Stimulated activated CD4-positive, alpha-beta T cell treated with anti-CD3 and anti-CD28 coated beads, Interleukin-15, amount 100 ng/mL, for 1 hour (primary cell): ENCODE measurements around the gene EXO1.

Experiments
- DNase-seq, 2 donors: peaks; one replicate each; pipeline ENCODE4 v3.0.0-alpha.2; 2020; ENCODE audit warnings: low read depth in 1 of 2, low spot score in 1 of 2

The EXO1 gene

GRCh38 chr1:241888232-241888631 lies 40.2 kb downstream of the EXO1 start:
- DNase-seq = no peak

GRCh38 chr1:241891296-241891695 lies 43.3 kb downstream of the EXO1 start:
- DNase-seq = no peak

- no peak for DNase-seq
Observed at GRCh38 chr1:241894016-241894415, 46.0 kb downstream of the EXO1 start.

DNA sequence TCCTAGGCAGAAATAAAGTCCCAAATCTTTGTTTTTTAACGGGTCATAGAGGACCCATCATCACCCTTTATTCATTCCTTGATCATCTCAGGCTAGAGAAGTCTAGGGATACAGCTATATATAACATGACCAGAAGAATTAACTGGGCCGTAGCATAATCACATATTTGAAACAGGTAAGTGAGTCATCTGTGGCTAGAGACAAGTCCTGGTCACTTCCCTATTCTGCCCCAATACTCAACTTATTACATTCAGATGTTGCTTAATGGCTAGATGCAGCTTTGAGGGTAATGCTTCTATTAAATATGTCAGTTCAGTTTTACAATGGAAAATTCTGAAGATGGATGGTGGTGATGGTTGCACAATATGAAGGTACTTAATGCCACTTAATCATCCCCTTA lies 47.0 kb downstream of the EXO1 start:
- DNase-seq = no peak

DNA sequence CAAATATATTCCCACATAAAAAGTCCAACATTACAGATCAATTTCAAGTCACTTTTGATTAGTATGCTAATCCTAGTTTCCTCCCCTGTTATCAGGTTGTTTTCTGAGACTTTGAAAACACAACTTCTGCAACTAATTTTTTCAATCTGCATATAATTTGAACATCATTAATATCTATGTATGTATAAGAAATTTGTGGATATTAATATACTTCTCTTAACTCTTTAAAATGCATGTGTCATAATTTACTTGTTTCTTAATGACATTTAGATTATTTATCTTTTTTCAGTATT lies 48.6 kb downstream of the EXO1 start:
- DNase-seq = no peak

DNA sequence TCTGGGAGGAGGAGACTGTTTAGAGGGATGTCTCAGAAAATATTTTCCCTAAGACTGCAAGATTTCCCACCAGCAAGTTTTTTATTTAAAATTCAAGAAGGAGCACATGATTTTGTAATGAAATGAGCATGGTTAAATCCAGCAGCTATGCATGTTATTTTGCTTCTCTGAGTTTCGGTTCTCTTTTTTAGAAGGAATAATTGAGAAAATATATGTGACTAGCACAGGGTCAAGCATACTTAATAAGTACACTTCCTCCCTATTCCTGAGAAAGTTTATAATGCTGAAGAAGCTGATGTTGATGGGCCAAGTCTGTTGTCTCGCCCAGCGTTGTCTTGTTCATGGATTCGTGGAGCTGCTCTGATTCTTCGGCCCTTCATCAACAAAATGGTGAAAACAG lies 51.2 kb downstream of the EXO1 start:
- no peak for DNase-seq

DNA sequence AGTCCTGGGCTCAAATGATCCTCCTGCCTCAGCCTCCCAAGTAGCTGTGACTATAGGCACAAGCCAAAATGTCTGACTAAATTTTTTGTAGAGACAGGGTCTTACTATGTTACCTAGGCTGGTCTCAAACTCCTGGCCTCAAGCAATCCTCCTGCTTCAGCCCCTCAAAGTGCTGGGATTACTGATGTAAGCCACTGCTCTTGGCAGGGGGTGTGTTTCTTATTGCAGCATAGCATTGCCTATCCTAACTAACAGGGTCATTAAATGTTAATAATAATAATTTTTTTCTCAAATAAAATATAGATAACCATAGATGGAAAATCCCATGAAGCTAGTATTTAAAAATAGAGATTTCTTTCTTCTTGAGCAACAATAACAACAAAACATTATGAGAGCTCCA lies 52.4 kb downstream of the EXO1 start:
- no peak for DNase-seq

- DNase-seq = no peak
Observed at GRCh38 chr1:241902391-241903065, 54.5 kb downstream of the EXO1 start.

DNA sequence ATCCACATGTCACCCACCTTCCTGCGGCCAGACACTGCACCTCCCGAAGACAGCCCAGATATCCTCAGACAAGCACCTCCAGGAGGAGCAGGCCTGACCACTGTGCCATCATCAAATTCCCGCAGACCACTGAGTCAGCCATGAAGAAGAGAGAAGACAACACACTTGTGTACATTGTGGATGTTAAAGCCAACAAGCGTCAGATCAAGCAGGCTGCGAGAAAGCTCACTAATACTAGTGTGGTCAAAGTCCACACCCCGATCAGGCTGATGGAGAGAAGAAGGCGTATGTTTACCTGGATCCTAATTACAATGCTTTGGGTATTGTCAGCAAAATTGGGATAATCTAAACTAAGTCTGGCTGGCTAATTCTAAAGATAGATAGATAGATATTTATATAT lies 68.2 kb downstream of the EXO1 start:
- DNase-seq = no peak

- no peak for DNase-seq
Observed at GRCh38 chr1:241917487-241917886, 69.5 kb downstream of the EXO1 start.

DNA sequence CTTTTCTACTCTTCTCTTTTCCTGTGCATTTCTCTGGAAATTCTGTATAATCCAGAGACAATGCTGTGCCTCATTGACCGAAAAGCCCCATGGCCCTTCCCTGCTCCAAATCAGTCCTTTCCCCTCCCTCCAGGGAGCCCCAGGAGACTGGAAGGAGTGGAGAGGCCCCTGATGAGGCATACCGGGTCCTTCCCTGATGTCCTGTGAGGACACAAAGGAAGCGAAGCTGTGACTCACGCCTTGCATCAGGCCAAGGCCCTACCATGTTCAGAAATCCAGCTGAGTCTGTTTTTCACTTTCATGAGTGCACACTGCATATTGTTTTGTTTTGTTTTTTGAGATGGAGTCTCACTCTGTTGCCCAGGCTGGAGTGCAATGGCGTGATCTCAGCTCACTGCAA lies 70.9 kb downstream of the EXO1 start:
- DNase-seq = no peak

GRCh38 chr1:241924080-241924808 lies 76.2 kb downstream of the EXO1 start:
- DNase-seq = no peak

- no peak for DNase-seq
Observed at GRCh38 chr1:241926141-241926540, 78.1 kb downstream of the EXO1 start.

- no peak for DNase-seq
Observed at GRCh38 chr1:241927321-241927720, 79.3 kb downstream of the EXO1 start.

GRCh38 chr1:241932845-241933244 lies 84.8 kb downstream of the EXO1 start:
- DNase-seq = no peak

DNA sequence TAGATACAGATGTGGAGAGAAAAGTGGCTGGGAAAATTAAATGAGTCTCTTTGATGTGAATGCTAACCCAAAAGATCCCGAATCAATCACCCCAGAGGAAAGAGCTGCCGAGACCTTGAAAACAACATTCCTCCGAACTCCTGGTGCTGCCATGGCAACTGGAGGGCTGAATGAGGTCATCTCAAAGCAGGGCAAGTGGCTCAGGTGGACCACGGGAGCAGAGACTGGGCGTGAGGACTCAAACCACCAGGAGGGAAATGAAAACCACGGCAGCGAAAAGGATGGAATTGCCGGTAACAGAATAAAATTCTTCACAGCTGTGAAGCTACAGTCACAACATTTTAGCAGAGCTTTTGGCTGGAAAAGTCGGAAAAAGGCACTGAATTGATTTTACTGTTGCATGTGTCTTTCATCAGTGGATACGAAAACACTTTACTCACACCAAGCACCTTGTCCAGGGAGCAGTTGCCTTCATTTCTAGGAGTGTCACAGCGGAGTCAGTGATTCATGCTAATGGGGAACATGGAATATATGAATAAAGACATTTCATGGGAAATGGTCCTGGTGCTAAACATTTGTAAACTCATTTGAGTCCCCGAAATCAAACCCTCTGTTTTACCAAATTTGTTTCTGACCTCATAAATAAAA lies 86.3 kb downstream of the EXO1 start:
- no peak for DNase-seq

GRCh38 chr1:241934866-241935265 lies 86.9 kb downstream of the EXO1 start:
- no peak for DNase-seq
